GM21723 (cell line): Measurements from ENCODE around the gene CCBE1.
"Not testable (repeated sequence)": the region's sequence is repeated elsewhere in the genome, so short reads cannot be mapped to it uniquely, and the experiment has no call there.

Experiments used
- ATAC-seq: cut with Tn5 transposase; IDR thresholded peaks from one replicate; pipeline ENCODE4 v1.9.1; 2021; ENCODE audit warnings: mild to moderate bottlenecking, moderate library complexity; ENCODE audit not compliant: unreplicated experiment

The CCBE1 gene

GRCh38 chr18:59659508-59660170, 37.6 kb downstream of the CCBE1 start:
- ATAC-seq: no peak

- ATAC-seq: no peak
Observed at GRCh38 chr18:59658941-59659340, 38.3 kb downstream of the CCBE1 start.

- no peak for ATAC-seq
Observed at GRCh38 chr18:59657012-59657411, 40.2 kb downstream of the CCBE1 start.

- no peak for ATAC-seq
Observed at GRCh38 chr18:59656373-59656887, 40.8 kb downstream of the CCBE1 start.

GRCh38 chr18:59655676-59656075, 41.5 kb downstream of the CCBE1 start:
- ATAC-seq: no peak

- no peak for ATAC-seq
Observed at GRCh38 chr18:59651071-59651470, 46.2 kb downstream of the CCBE1 start.

- ATAC-seq: no peak
Observed at GRCh38 chr18:59650266-59650820, 46.9 kb downstream of the CCBE1 start.

GRCh38 chr18:59649591-59649990, 47.6 kb downstream of the CCBE1 start:
- ATAC-seq: no peak

- ATAC-seq: not testable (repeated sequence)
Observed at GRCh38 chr18:59648469-59648868, 48.8 kb downstream of the CCBE1 start.

GRCh38 chr18:59646963-59647307, 50.3 kb downstream of the CCBE1 start:
- ATAC-seq: no peak

- no peak for ATAC-seq
Observed at GRCh38 chr18:59646228-59646962, 50.8 kb downstream of the CCBE1 start.

- ATAC-seq: no peak
Observed at GRCh38 chr18:59643740-59644139, 53.5 kb downstream of the CCBE1 start.

GRCh38 chr18:59640721-59641120, 56.5 kb downstream of the CCBE1 start:
- no peak for ATAC-seq

- no peak for ATAC-seq
Observed at GRCh38 chr18:59639821-59640220, 57.4 kb downstream of the CCBE1 start.

GRCh38 chr18:59639136-59639535, 58.1 kb downstream of the CCBE1 start:
- ATAC-seq: no peak

GRCh38 chr18:59633961-59634485, 63.2 kb downstream of the CCBE1 start:
- ATAC-seq: no peak

- ATAC-seq: no peak
Observed at GRCh38 chr18:59633317-59633716, 63.9 kb downstream of the CCBE1 start.

- ATAC-seq: no peak
Observed at GRCh38 chr18:59631583-59632181, 65.5 kb downstream of the CCBE1 start.

GRCh38 chr18:59629894-59630293, 67.3 kb downstream of the CCBE1 start:
- no peak for ATAC-seq

- no peak for ATAC-seq
Observed at GRCh38 chr18:59628995-59629394, 68.2 kb downstream of the CCBE1 start.

- no peak for ATAC-seq
Observed at GRCh38 chr18:59627414-59627813, 69.8 kb downstream of the CCBE1 start.
